ENCODE measurements around the gene RNF112. TPM values are rescaled to one million over a fixed set of nuclear protein-coding genes. Genes with fewer than 3 reads are reported as not detected.
A peak's percentile ranks its signal among the peaks of the same experiment; 100 is the strongest.

Gene RNF112
- total and polyA plus RNA-seq, 2 of the 13 experiments (the other 11 are each of a cell fraction or from before 2014, with no cell fraction given): 0.05 TPM; not detected in 1

- TF ChIP-seq RERE (CRISPR knock-in tag; IDR thresholded peaks at IDR 0.05; ENCODE audit: low read depth): 0 out of 2 replicates have a peak, but pooled peaks have one; percentile 9
- peak; percentile 78 for TF ChIP-seq MYC (CRISPR knock-in tag; IDR thresholded peaks at IDR 0.05; ENCODE audit: borderline replicate concordance)
- 0 out of 2 replicates have a peak, but pooled peaks have one; percentile 54 for TF ChIP-seq ZNF550 (CRISPR knock-in tag; IDR thresholded peaks at IDR 0.05; ENCODE audit: borderline replicate concordance)
- no peak for TF ChIP-seq NR1H2 (CRISPR knock-in tag; IDR thresholded peaks at IDR 0.05; ENCODE audit: borderline replicate concordance, low read depth)
- TF ChIP-seq ZFP37 (CRISPR knock-in tag; IDR thresholded peaks at IDR 0.05; ENCODE audit: borderline replicate concordance): no peak
- TF ChIP-seq ZSCAN22 (CRISPR knock-in tag; IDR thresholded peaks at IDR 0.05): no peak
- TF ChIP-seq PTBP1 (IDR thresholded peaks at IDR 0.05; ENCODE audit: low read depth, low read length, poor library complexity, severe bottlenecking): no peak
- no peak for TF ChIP-seq NPAS2 (CRISPR knock-in tag; IDR thresholded peaks at IDR 0.05; ENCODE audit: borderline replicate concordance)
- no peak for TF ChIP-seq ZNF484 (CRISPR knock-in tag; IDR thresholded peaks at IDR 0.05; ENCODE audit: borderline replicate concordance, low read depth)
- no peak for TF ChIP-seq SATB2 (CRISPR knock-in tag; IDR thresholded peaks at IDR 0.05)
- TF ChIP-seq EP300 (IDR thresholded peaks at IDR 0.05; ENCODE audit: low read depth in 2 of 2, low read length in 2 of 2): no peak; a peak in 1 of 4 replicates
- TF ChIP-seq EP300 (CRISPR knock-in tag; IDR thresholded peaks at IDR 0.05; ENCODE audit: borderline replicate concordance): no peak
- no peak for TF ChIP-seq ZNF891 (CRISPR knock-in tag; IDR thresholded peaks at IDR 0.05)
- no peak for TF ChIP-seq ARID2 (CRISPR knock-in tag; IDR thresholded peaks at IDR 0.05; ENCODE audit: borderline replicate concordance)
- no peak for TF ChIP-seq ZBTB44 (CRISPR knock-in tag; IDR thresholded peaks at IDR 0.05)
- TF ChIP-seq SP1 (IDR thresholded peaks at IDR 0.05): no peak
- peak; percentile 62 for TF ChIP-seq SP1 (CRISPR knock-in tag; IDR thresholded peaks at IDR 0.05)
- TF ChIP-seq RELA (CRISPR knock-in tag; IDR thresholded peaks at IDR 0.05): no peak; the same call in 1 of the 2 replicates
- no peak for TF ChIP-seq ATF5 (CRISPR knock-in tag; IDR thresholded peaks at IDR 0.05; ENCODE audit: low read depth)
- no peak for TF ChIP-seq ZNF549 (CRISPR knock-in tag; IDR thresholded peaks at IDR 0.05)
- TF ChIP-seq ZNF777 (CRISPR knock-in tag; IDR thresholded peaks at IDR 0.05): peak; percentile 94
- peak; percentile 98 for TF ChIP-seq STAG1 (CRISPR knock-in tag; IDR thresholded peaks at IDR 0.05)
- TF ChIP-seq RBAK (CRISPR knock-in tag; IDR thresholded peaks at IDR 0.05): 0 out of 2 replicates have a peak, but pooled peaks have one; percentile 51
These were observed 48.5 kb upstream of the RNF112 start, which contains the start of gene B9D1 (continued) for GRCh38 chr17:19362277-19363113.

Measured in HepG2 (cell line).